Measurements from ENCODE around the gene TRIM13. TPM values are rescaled to one million over a fixed set of nuclear protein-coding genes. Genes with fewer than 3 reads are reported as not detected.

TRIM13 gene
- polyA plus RNA-seq, 1 donor from 2014 or later = 52.8 TPM

DNA sequence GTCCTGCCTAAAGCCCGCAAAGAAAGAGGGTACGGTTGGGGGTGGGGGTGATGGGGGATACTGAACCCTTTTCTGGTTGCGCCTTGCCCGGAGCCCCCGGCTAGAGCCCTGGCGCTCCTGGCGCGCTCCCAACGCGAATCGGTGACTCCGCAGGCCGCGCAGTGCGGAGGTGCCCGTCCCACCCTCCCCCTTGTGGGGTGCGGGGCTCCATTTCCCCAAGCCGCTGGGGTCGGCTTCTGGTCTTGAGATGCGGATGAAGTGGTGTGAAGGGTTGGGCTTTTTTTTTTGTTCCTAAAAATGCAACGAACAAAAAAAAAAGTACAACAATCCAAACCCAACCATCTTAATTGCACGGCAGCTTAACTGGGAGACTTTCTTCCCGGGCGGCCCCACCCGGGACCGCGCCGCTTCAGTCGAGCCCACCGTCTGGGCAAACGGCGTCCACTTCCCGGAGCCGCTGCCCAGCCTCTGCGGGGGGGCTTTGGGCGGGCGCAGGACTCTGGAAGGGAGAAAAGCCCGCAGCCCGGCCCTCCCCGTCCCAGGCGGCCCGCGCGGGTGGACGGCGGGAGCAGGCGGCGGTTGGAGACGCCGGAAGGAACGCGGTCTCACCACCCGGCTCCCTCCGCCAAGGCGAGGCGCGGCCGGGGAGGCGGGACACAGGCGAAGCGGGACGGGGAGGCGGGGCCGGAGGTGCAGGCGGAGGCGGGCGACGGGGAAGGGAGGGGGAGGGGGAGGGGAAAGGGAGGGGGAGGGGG lies 504 bp upstream of the TRIM13 start:
- peak overlapping the region; percentile 76 for H2AFZ ChIP-seq (ENCODE audit: low read depth, low read length)
- peaks cover 7% of the 10 kb centered on the region for H3K36me3 ChIP-seq (ENCODE audit: insufficient read depth, low read length)
- no peaks in the 10 kb centered on the region for H3F3A ChIP-seq (ENCODE audit: insufficient read depth, low read length, poor library complexity, severe bottlenecking)
- H3K4me2 ChIP-seq (ENCODE audit: low read length) = no peak overlapping the region
- no peaks in the 10 kb centered on the region for H3K9me3 ChIP-seq (ENCODE audit: low read length)
- peaks cover 31% of the 10 kb centered on the region for H3K79me2 ChIP-seq (replicated peaks; ENCODE audit: insufficient read depth, low read length)
- peak overlapping the region; percentile 75 for H3K4me3 ChIP-seq (ENCODE audit: low read length)
- TF ChIP-seq TAF1 (IDR thresholded peaks at IDR 0.05; ENCODE audit: low read depth) (peak; percentile 19), POLR2AphosphoS5 (IDR thresholded peaks at IDR 0.05) (no peak)
- H3K27ac ChIP-seq (ENCODE audit: low read length) = peak overlapping the region; percentile 49
- peak overlapping the region; percentile 74 for H3K9ac ChIP-seq (ENCODE audit: low read length)
- no peaks in the 10 kb centered on the region for H3K27me3 ChIP-seq (ENCODE audit: insufficient read depth, low read depth, low read length)
- no peaks in the 10 kb centered on the region for H3K9me2 ChIP-seq (ENCODE audit: insufficient read depth, low read length)
- no peaks in the 10 kb centered on the region for H4K20me1 ChIP-seq (ENCODE audit: insufficient read depth)

DNA sequence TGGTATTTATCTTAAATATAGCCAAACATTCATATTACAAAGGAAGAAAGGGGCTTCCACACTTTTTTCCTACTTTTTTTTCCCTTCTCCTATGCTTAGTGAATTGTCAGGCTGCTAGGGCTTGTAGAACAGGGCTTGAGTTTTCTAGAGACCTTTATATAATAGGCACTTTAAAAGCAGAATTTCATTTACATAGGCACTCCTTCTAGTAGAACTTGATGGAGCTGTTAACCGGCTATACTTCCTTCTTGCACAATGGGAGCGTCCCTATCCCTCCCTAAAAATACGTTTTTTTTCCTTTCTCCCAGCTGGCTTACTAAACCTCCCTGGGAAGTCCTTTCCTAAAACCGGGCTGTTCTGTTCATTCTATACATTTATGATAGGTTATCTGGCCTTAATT lies 1.1 kb downstream of the TRIM13 start:
- Histone ChIP-seq H3K27me3 (ENCODE audit: insufficient read depth, low read depth, low read length) (no peaks in the 10 kb centered on the region), H3K9me3 (ENCODE audit: low read length) (no peaks in the 10 kb centered on the region), H3K4me2 (ENCODE audit: low read length) (peak overlapping the region; percentile 99), H3K9me2 (ENCODE audit: insufficient read depth, low read length) (no peaks in the 10 kb centered on the region), H3K79me2 (replicated peaks; ENCODE audit: insufficient read depth, low read length) (peaks cover 45% of the 10 kb centered on the region), H3K27ac (ENCODE audit: low read length) (peak overlapping the region; percentile 92), H2AFZ (ENCODE audit: low read depth, low read length) (peak overlapping the region; percentile 99), H4K20me1 (ENCODE audit: insufficient read depth) (no peaks in the 10 kb centered on the region), H3K36me3 (ENCODE audit: insufficient read depth, low read length) (peaks cover 7% of the 10 kb centered on the region), H3F3A (ENCODE audit: insufficient read depth, low read length, poor library complexity, severe bottlenecking) (no peaks in the 10 kb centered on the region), H3K4me3 (ENCODE audit: low read length) (peak overlapping the region; percentile 99), H3K9ac (ENCODE audit: low read length) (peak overlapping the region; percentile 99)
- TF ChIP-seq SMC3 (conservative IDR thresholded peaks at IDR 0.05; ENCODE audit: poor library complexity) (no peak), MXI1 (conservative IDR thresholded peaks at IDR 0.05; ENCODE audit: poor library complexity, severe bottlenecking) (no peak), TAF1 (IDR thresholded peaks at IDR 0.05; ENCODE audit: low read depth) (no peak), POLR2AphosphoS5 (IDR thresholded peaks at IDR 0.05) (no peak), RAD21 (conservative IDR thresholded peaks at IDR 0.05) (no peak), EP300 (conservative IDR thresholded peaks at IDR 0.05; ENCODE audit: poor library complexity, severe bottlenecking) (no peak), EZH2 (IDR thresholded peaks at IDR 0.05; ENCODE audit: borderline replicate concordance, insufficient read depth, low read length, poor library complexity, severe bottlenecking) (no peak)
- TF ChIP-seq, protein P1, sequence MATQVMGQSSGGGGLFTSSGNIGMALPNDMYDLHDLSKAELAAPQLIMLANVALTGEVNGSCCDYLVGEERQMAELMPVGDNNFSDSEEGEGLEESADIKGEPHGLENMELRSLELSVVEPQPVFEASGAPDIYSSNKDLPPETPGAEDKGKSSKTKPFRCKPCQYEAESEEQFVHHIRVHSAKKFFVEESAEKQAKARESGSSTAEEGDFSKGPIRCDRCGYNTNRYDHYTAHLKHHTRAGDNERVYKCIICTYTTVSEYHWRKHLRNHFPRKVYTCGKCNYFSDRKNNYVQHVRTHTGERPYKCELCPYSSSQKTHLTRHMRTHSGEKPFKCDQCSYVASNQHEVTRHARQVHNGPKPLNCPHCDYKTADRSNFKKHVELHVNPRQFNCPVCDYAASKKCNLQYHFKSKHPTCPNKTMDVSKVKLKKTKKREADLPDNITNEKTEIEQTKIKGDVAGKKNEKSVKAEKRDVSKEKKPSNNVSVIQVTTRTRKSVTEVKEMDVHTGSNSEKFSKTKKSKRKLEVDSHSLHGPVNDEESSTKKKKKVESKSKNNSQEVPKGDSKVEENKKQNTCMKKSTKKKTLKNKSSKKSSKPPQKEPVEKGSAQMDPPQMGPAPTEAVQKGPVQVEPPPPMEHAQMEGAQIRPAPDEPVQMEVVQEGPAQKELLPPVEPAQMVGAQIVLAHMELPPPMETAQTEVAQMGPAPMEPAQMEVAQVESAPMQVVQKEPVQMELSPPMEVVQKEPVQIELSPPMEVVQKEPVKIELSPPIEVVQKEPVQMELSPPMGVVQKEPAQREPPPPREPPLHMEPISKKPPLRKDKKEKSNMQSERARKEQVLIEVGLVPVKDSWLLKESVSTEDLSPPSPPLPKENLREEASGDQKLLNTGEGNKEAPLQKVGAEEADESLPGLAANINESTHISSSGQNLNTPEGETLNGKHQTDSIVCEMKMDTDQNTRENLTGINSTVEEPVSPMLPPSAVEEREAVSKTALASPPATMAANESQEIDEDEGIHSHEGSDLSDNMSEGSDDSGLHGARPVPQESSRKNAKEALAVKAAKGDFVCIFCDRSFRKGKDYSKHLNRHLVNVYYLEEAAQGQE (IDR thresholded peaks at IDR 0.05; ENCODE audit: borderline replicate concordance) = no peak
- TF ChIP-seq, protein P2, sequence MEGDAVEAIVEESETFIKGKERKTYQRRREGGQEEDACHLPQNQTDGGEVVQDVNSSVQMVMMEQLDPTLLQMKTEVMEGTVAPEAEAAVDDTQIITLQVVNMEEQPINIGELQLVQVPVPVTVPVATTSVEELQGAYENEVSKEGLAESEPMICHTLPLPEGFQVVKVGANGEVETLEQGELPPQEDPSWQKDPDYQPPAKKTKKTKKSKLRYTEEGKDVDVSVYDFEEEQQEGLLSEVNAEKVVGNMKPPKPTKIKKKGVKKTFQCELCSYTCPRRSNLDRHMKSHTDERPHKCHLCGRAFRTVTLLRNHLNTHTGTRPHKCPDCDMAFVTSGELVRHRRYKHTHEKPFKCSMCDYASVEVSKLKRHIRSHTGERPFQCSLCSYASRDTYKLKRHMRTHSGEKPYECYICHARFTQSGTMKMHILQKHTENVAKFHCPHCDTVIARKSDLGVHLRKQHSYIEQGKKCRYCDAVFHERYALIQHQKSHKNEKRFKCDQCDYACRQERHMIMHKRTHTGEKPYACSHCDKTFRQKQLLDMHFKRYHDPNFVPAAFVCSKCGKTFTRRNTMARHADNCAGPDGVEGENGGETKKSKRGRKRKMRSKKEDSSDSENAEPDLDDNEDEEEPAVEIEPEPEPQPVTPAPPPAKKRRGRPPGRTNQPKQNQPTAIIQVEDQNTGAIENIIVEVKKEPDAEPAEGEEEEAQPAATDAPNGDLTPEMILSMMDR (IDR thresholded peaks at IDR 0.05; ENCODE audit: poor library complexity, severe bottlenecking) = no peak
